ENCODE data around the gene PTGR3. TPM values are rescaled to one million over a fixed set of nuclear protein-coding genes. Genes with fewer than 3 reads are reported as not detected.

The PTGR3 gene
- total RNA-seq, 2 donors from 2014 or later, result 25.6 to 32.2 TPM

DNA sequence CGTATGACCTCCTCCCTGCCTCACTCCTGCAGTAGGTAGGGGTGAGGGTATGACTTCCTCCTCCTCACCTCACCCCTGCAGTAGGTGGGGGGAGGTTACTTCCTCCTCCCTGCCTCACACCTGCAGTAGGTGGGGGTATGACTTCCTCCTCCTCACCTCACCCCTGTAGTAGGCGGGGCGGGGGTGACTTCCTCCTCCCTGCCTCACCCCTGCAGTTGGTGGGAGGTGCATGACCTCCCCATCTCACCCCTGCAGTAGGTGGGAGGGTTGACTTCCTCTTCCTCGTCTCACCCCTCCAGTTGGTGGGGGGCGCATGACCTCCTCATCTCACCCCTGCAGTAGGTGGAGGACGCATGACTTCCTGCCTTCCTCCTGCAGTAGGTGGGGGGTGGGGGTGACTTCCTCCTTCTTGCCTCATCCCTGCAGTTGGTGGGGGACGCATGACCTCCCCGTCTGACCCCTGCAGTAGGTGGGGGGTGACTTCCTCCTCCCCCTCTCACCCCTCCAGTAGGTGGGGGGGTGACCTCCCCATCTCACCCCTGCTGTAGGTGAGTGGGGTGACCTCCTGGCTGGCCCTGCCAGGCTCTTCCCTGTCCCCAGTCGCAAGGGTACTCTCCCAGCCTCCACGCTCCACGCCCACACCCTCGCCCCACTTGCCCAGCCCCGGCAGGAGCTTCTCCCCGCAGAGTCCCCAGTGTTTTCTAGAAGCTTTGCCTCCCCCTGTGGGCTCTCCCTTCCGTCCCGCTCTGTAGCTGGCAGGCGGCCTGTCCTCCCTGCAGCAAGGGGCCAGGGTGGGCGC, 40.9 kb upstream of the PTGR3 start:
- intact Hi-C loops (cut with DNase I), result loop anchor here (5.0 kb wide), 1 partner anchor 43 kb away; the partner anchor contains the start of gene PTGR3
- Histone ChIP-seq H3K27ac (no peak overlapping the region), H3K9me3 (no peaks in the 10 kb centered on the region), H3K4me3 (no peak overlapping the region), H3K36me3 (no peaks in the 10 kb centered on the region), H3K27me3 (replicated peaks; ENCODE audit: insufficient read depth) (no peaks in the 10 kb centered on the region), H3K4me1 (replicated peaks) (no peaks in the 10 kb centered on the region)
- no peak for TF ChIP-seq POLR2AphosphoS5 (IDR thresholded peaks at IDR 0.05)
- no peak for TF ChIP-seq POLR2A (IDR thresholded peaks at IDR 0.05)
- TF ChIP-seq, protein P1, sequence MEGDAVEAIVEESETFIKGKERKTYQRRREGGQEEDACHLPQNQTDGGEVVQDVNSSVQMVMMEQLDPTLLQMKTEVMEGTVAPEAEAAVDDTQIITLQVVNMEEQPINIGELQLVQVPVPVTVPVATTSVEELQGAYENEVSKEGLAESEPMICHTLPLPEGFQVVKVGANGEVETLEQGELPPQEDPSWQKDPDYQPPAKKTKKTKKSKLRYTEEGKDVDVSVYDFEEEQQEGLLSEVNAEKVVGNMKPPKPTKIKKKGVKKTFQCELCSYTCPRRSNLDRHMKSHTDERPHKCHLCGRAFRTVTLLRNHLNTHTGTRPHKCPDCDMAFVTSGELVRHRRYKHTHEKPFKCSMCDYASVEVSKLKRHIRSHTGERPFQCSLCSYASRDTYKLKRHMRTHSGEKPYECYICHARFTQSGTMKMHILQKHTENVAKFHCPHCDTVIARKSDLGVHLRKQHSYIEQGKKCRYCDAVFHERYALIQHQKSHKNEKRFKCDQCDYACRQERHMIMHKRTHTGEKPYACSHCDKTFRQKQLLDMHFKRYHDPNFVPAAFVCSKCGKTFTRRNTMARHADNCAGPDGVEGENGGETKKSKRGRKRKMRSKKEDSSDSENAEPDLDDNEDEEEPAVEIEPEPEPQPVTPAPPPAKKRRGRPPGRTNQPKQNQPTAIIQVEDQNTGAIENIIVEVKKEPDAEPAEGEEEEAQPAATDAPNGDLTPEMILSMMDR (IDR thresholded peaks at IDR 0.05), result no peak
- 83% methylated on average over 18 of the region's 18 CpGs for WGBS
- DNase-seq (ENCODE audit: low spot score), result no peak

DNA sequence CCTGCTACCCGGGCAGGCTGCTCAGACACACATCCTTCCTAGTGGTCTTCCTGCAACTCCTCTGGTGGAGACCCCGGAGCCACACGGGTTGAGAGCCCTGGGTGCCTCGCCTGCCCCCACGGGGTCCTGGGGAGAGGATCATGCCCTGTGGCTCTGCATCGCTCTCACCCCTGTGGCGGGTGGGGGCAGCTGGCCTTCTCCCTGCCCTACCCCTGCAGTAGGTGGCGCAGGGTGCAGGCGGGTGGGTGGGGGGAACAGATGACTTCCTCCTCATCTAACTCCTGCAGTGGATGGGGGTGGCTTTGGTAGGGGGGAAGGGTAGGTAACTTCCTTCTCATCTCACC, 40.2 kb upstream of the PTGR3 start:
- H3K27me3 ChIP-seq (replicated peaks; ENCODE audit: insufficient read depth), result no peaks in the 10 kb centered on the region
- no peaks in the 10 kb centered on the region for H3K9me3 ChIP-seq
- no peaks in the 10 kb centered on the region for H3K36me3 ChIP-seq
- TF ChIP-seq, protein P1 (IDR thresholded peaks at IDR 0.05), result no peak
- no peak for TF ChIP-seq POLR2AphosphoS5 (IDR thresholded peaks at IDR 0.05)
- no peak for TF ChIP-seq POLR2A (IDR thresholded peaks at IDR 0.05)
- no peaks in the 10 kb centered on the region for H3K4me1 ChIP-seq (replicated peaks)
- DNase-seq (ENCODE audit: low spot score), result no peak
- no peak overlapping the region for H3K27ac ChIP-seq
- intact Hi-C loops (cut with DNase I), result loop anchor here (5.0 kb wide), 1 partner anchor 42 kb away; the partner anchor contains the start of gene PTGR3
- WGBS, result 98% methylated on average over 8 of the region's 9 CpGs
- H3K4me3 ChIP-seq, result no peak overlapping the region

DNA sequence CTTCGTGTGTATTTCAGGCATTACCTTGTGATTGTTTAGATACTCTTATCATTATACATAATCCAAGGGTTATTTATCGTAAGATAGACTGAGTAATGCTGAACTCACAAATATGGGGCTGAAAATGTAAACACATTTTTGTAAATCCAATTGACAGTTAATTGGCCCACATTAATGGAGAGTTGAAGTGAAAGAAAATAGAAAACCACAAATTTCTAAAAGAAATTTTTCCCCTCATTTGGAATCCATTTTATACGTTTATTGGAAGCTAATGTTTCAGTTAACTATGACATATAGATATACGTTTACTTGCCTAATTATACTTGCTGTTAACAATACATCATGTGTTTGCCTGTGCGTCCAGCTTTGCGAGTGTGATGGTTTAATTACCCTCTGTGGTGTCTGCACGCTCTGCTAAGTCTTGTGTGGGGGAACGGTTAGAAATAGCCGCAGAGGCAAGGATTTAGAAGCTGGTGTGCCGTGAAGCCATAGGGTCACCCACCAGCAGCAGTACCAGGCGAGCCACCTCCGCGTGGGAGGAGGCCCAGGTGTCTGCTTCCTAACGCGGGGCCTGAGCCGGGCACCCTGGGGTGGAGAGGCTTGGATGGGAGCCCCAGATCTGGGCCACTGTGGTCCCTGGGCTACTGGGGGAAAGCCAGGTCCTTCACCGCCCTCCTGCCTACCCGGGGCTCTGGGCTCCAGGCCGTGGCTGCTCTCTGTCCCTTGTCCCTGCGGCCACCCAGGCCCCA, 39.7 kb upstream of the PTGR3 start:
- Histone ChIP-seq H3K36me3 (no peaks in the 10 kb centered on the region), H3K4me1 (replicated peaks) (no peaks in the 10 kb centered on the region), H3K27ac (peak overlapping the region; percentile 51 to 58), H3K4me3 (peak overlapping the region in 1 of 2 donors; percentile 28), H3K27me3 (replicated peaks; ENCODE audit: insufficient read depth) (no peaks in the 10 kb centered on the region), H3K9me3 (no peaks in the 10 kb centered on the region)
- DNase-seq (ENCODE audit: low spot score), result no peak
- 72% methylated on average over 20 of the region's 20 CpGs for WGBS
- intact Hi-C loops (cut with DNase I), result loop anchor here (5.0 kb wide), 1 partner anchor 41 kb away; the partner anchor contains the start of gene PTGR3
- TF ChIP-seq POLR2A (IDR thresholded peaks at IDR 0.05), result no peak
- TF ChIP-seq POLR2AphosphoS5 (IDR thresholded peaks at IDR 0.05), result no peak
- TF ChIP-seq, protein P1 (IDR thresholded peaks at IDR 0.05), result no peak

DNA sequence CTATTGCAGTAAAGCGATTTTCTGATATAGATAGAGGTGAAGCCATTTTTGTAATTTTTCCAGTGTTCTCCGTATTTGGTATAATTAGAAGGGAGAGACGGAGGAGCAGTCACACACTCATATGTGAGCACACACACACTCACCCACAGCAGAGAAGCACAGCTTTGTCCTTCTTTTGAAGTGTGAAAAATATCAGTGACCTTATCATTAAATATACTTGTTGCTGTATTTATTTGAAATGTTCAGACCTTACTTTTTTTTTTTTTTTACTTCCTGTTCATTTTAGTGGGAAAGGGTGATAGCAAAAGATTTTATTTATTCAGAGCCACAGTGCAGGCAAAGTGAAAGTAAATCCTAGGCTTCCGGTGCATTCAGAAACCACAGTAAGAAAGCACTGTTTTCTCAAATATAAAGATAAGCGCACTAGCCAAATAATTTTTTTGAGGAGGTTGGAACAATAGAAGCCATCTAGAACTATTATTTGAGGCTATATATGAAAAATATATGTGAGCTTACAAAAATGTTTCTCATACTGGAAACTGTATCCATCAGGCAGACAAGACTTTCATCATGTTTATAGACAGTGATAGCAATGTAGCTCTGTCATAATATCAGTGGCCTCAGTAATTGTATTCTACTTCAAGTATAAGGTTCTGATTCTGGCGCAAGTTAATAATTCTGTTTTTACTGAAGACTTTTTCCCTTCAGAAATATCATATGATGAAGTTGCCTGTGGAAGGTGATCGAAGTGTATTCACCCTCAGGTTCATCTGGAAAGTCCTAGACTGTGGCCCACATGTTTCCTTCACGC, 38.9 kb upstream of the PTGR3 start:
- intact Hi-C loops (cut with DNase I), result loop anchor here (5.0 kb wide), 1 partner anchor 41 kb away; the partner anchor contains the start of gene PTGR3
- H3K27me3 ChIP-seq (replicated peaks; ENCODE audit: insufficient read depth), result no peaks in the 10 kb centered on the region
- H3K27ac ChIP-seq, result peak overlapping the region; percentile 51 to 58
- H3K36me3 ChIP-seq, result no peaks in the 10 kb centered on the region
- TF ChIP-seq, protein P1 (IDR thresholded peaks at IDR 0.05), result no peak
- TF ChIP-seq POLR2AphosphoS5 (IDR thresholded peaks at IDR 0.05) (peak; percentile 17), POLR2A (IDR thresholded peaks at IDR 0.05) (no peak)
- WGBS, result 23% methylated on average over 8 of the region's 8 CpGs
- no peaks in the 10 kb centered on the region for H3K9me3 ChIP-seq
- no peaks in the 10 kb centered on the region for H3K4me1 ChIP-seq (replicated peaks)
- DNase-seq (ENCODE audit: low spot score), result no peak
- peak overlapping the region; percentile 19 to 28 for H3K4me3 ChIP-seq
